Tibial nerve (tissue), 4 donors: Measurements from ENCODE around the gene CALCR. TPM values are rescaled to one million over a fixed set of nuclear protein-coding genes. Genes with fewer than 3 reads are reported as not detected.

Experiments used
- DNase-seq, 2 donors: peaks; one replicate each; pipeline ENCODE4 v3.0.0-alpha.2; 2019; ENCODE audit warnings: low spot score in 2 of 2
- H3K27ac ChIP-seq, 4 donors: fragments of 200-600 bp; sonication (generic) in 3 of 4; one replicate each; pipeline ENCODE4 v1.5.1; 2017 to 2019; ENCODE audit warnings: mild to moderate bottlenecking in 1 of 4
- H3K27me3 ChIP-seq, 2 donors: fragments of 200-600 bp; sonication (generic) in 1 of 2; one replicate each; pipeline versions ENCODE4 v1.5.1 to v1.6.0; 2017 to 2019
- H3K36me3 ChIP-seq, 3 donors: fragments of 200-600 bp; sonication (generic); one replicate each; pipeline ENCODE4 v1.5.1; 2018 to 2019
- H3K4me1 ChIP-seq, 4 donors: fragments of 200-600 bp; sonication (generic) in 3 of 4; one replicate each; pipeline ENCODE4 v1.5.1; 2017 to 2019
- H3K4me3 ChIP-seq, 4 donors: fragments of 200-600 bp; sonication (generic) in 3 of 4; one replicate each; pipeline ENCODE4 v1.5.1; 2017 to 2019; ENCODE audit warnings: mild to moderate bottlenecking in 1 of 4, moderate library complexity in 1 of 4
- H3K9me3 ChIP-seq, 4 donors: fragments of 200-600 bp; sonication (generic) in 3 of 4; one replicate each; pipeline ENCODE4 v1.5.1; 2017 to 2019
- EP300 ChIP-seq, 2 donors: sonication (generic); formaldehyde crosslinking; IDR thresholded peaks; one replicate each; pipeline ENCODE4 v1.6.1; 2017; ENCODE audit warnings: antibody characterized with exemption in 2 of 2, mild to moderate bottlenecking in 1 of 2
- POLR2A ChIP-seq, 2 donors: fragments of 450-650 bp; IDR thresholded peaks; one replicate each; pipeline ENCODE4 v1.6.1; 2017; ENCODE audit warnings: antibody characterized with exemption in 2 of 2, mild to moderate bottlenecking in 2 of 2, moderate library complexity in 2 of 2
- WGBS, 2 donors: methylation state at CpG; one replicate each; pipeline ENCODE4 v1.1.5; 2018; 5-methylcytosine and 5-hydroxymethylcytosine counted together
- total RNA-seq, 4 donors: library from RNA; depleted of rRNA; stranded (reverse); fragments of >200 nt; gene quantifications; one replicate each; pipeline ENCODE4 v1.1.0, GENCODE V29; 2016
- TF ChIP-seq, protein P1 (sequence below), 5 experiments: fragments of 200-600 bp in 3 of 5; fragments of 450-650 bp in 2 of 5; sonication (generic) in 3 of 5; IDR thresholded peaks; one replicate each; pipeline ENCODE4 v1.5.1; 2016 to 2019; ENCODE audit warnings: antibody characterized with exemption in 5 of 5, mild to moderate bottlenecking in 3 of 5, moderate library complexity in 2 of 5

The CALCR gene
- total RNA-seq, 4 donors from 2014 or later, result 0.66 TPM; not detected in 3

DNA sequence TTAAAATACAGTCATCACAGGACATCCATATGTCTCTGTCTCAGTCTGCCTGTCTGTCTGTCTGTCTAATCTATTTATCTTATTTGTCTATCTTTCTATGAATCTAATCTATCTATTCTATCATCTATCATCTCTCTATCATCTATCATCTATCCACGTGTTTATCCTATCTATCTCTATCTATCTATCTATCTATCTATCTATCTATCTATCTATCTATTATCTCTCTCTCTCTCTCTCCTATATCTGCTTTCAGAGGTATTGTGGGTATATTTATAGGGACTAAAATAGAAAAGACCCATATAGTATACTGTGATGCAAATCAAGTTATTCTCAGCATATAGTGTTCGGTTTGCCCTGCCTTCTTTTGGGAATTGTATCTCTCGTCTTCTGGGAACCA, 174.9 kb downstream of the CALCR start:
- DNase-seq, result no peak
- TF ChIP-seq, protein P1, sequence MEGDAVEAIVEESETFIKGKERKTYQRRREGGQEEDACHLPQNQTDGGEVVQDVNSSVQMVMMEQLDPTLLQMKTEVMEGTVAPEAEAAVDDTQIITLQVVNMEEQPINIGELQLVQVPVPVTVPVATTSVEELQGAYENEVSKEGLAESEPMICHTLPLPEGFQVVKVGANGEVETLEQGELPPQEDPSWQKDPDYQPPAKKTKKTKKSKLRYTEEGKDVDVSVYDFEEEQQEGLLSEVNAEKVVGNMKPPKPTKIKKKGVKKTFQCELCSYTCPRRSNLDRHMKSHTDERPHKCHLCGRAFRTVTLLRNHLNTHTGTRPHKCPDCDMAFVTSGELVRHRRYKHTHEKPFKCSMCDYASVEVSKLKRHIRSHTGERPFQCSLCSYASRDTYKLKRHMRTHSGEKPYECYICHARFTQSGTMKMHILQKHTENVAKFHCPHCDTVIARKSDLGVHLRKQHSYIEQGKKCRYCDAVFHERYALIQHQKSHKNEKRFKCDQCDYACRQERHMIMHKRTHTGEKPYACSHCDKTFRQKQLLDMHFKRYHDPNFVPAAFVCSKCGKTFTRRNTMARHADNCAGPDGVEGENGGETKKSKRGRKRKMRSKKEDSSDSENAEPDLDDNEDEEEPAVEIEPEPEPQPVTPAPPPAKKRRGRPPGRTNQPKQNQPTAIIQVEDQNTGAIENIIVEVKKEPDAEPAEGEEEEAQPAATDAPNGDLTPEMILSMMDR (IDR thresholded peaks at IDR 0.05), result no peak
- TF ChIP-seq POLR2A (IDR thresholded peaks at IDR 0.05) (no peak), EP300 (IDR thresholded peaks at IDR 0.05) (no peak)
- Histone ChIP-seq H3K27ac (no peak overlapping the region), H3K4me1 (no peaks in the 10 kb centered on the region), H3K9me3 (no peaks in the 10 kb centered on the region), H3K4me3 (no peak overlapping the region), H3K36me3 (no peaks in the 10 kb centered on the region), H3K27me3 (no peaks in the 10 kb centered on the region)
- 83 to 90% methylated on average over 3 of the region's 3 CpGs for whole genome bisulfite sequencing, 2 donors

DNA sequence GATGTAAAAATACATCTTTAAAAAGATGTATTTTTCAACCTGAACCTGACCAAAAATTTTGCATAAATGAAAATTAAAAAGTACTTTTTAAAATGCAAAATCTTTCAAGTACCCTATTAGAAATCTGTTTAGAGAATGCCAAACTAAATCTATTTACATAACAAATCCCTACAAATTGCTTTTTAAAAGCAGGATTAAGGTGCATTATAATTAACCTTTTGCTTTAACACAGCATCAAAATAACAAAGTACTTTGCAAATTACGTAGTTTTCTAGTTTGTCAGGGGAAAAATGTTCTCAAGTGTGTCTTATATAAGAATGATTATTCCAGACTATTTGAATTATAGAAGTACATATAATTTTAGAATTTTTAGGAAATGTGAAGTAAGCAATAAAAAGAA, 181.5 kb downstream of the CALCR start:
- Histone ChIP-seq H3K9me3 (no peaks in the 10 kb centered on the region), H3K36me3 (no peaks in the 10 kb centered on the region), H3K4me3 (no peak overlapping the region), H3K27me3 (peaks cover 0 to 2% of the 10 kb centered on the region in 2 donors), H3K27ac (no peak overlapping the region), H3K4me1 (no peaks in the 10 kb centered on the region)
- TF ChIP-seq, protein P1 (IDR thresholded peaks at IDR 0.05), result no peak
- TF ChIP-seq EP300 (IDR thresholded peaks at IDR 0.05), result no peak
- DNase-seq, result no peak
- 83 to 91% methylated on average over 1 of the region's 1 CpG for WGBS, 2 donors

DNA sequence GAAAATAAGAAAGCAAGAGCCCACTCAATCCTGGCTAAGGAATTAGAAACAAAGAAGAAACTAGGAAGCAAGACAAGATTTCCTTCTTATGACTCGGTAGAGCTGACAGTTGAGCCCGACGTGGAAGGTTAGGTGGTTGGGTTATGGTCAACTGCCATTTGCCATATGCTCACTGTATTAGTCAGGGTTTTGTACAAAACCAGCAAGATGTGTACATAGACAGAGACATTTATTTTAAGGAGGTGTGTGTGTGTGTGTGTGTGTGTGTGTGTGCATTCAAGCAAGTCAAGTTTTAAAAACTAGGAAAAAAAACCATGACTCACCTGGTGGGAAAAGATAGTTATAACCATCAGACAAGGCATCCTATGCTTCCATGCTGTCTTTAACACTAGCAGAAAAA, 183.9 kb downstream of the CALCR start:
- Histone ChIP-seq H3K36me3 (no peaks in the 10 kb centered on the region), H3K27me3 (peaks cover 0 to 2% of the 10 kb centered on the region in 2 donors), H3K9me3 (no peaks in the 10 kb centered on the region), H3K4me1 (no peaks in the 10 kb centered on the region), H3K27ac (no peak overlapping the region), H3K4me3 (no peak overlapping the region)
- DNase-seq, result no peak
- no peak for TF ChIP-seq POLR2A (IDR thresholded peaks at IDR 0.05)
- TF ChIP-seq EP300 (IDR thresholded peaks at IDR 0.05), result no peak
- TF ChIP-seq, protein P1 (IDR thresholded peaks at IDR 0.05), result no peak
- 91 to 93% methylated on average over 3 of the region's 3 CpGs for WGBS, 2 donors

DNA sequence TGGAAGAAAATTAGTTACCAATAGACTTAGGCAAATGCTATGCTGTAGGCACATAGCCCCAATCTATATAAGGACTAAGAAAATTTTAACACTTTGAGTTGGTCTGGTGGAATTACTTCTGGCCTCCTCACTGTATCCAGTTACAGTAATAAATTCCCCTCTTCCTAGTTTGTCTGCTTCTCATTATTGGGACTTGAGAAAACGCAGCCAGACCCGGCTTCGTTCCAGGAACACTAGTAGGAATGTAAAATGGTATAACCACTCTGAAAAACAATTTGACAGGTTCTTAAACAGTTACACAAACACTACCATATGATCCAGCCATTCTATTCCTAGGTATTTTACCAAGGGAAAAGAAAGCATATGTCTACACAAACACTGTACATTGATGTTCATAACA, 192.2 kb downstream of the CALCR start:
- no peaks in the 10 kb centered on the region for H3K9me3 ChIP-seq
- no peak for DNase-seq
- H3K4me1 ChIP-seq, result no peaks in the 10 kb centered on the region
- TF ChIP-seq POLR2A (IDR thresholded peaks at IDR 0.05) (no peak), EP300 (IDR thresholded peaks at IDR 0.05) (no peak)
- TF ChIP-seq, protein P1 (IDR thresholded peaks at IDR 0.05), result no peak
- 46 to 54% methylated on average over 3 of the region's 3 CpGs for WGBS, 2 donors
- no peak overlapping the region for H3K4me3 ChIP-seq
- H3K36me3 ChIP-seq, result no peaks in the 10 kb centered on the region
- H3K27ac ChIP-seq, result no peak overlapping the region
- no peaks in the 10 kb centered on the region for H3K27me3 ChIP-seq

DNA sequence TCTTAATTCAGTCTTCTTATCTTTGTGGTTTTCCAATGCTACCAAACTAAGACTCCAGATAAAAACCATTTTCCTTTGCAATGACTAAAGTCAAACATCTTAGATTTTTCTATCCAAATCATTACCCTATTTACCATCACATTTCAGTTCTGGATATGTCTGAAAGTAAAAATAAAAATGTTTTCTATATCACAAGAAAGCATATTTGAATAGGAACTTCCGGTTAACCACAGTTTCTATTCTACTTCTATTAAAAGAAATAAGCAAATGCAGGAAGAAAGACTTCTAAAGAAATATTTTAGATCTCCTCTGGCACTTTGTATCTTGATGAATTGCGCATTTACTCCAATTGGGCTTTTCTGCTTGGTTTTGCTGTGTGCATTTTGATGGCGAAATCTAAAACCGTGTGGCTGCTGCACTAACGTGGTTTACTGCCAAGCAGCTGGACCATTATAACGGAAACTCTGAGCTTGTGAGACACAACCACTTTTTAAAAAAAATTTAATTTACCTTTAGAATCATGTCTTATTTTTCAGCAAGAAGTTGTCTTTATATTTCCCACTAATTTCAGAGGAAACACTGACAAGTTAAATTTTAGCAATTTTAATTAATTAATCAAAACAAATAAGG, 196.3 kb downstream of the CALCR start:
- DNase-seq, result no peak
- no peaks in the 10 kb centered on the region for H3K9me3 ChIP-seq
- H3K4me1 ChIP-seq, result no peaks in the 10 kb centered on the region
- no peaks in the 10 kb centered on the region for H3K36me3 ChIP-seq
- TF ChIP-seq POLR2A (IDR thresholded peaks at IDR 0.05) (no peak), EP300 (IDR thresholded peaks at IDR 0.05) (no peak)
- TF ChIP-seq, protein P1 (IDR thresholded peaks at IDR 0.05), result no peak
- no peaks in the 10 kb centered on the region for H3K27me3 ChIP-seq
- no peak overlapping the region for H3K27ac ChIP-seq
- 66 to 71% methylated on average over 6 of the region's 6 CpGs for WGBS, 2 donors
- no peak overlapping the region for H3K4me3 ChIP-seq
